ENCODE data around the gene ARHGAP15. TPM values are rescaled to one million over a fixed set of nuclear protein-coding genes. Genes with fewer than 3 reads are reported as not detected.
"Not testable (repeated sequence)": the region's sequence is repeated elsewhere in the genome, so short reads cannot be mapped to it uniquely, and the experiment has no call there.

ARHGAP15 gene
- total RNA-seq, 1 donor from 2014 or later: 54.1 TPM

GRCh38 chr2:143522699-143523098 is 393.5 kb downstream of the ARHGAP15 start:
- Mint-ChIP-seq H3K27me3 (ENCODE audit: low read depth) (no peaks in the 10 kb centered on the region), H3K9me3 (no peaks in the 10 kb centered on the region), H3K4me1 (ENCODE audit: low read depth) (peaks cover 12% of the 10 kb centered on the region), H3K4me3 (ENCODE audit: low read depth) (no peak overlapping the region), H3K36me3 (ENCODE audit: low read depth) (peaks cover 46% of the 10 kb centered on the region), H3K27ac (no peak overlapping the region)
- DNase-seq (ENCODE audit: low spot score): no peak
- intact Hi-C loops (cut with micrococcal nuclease): no loop called here

DNA sequence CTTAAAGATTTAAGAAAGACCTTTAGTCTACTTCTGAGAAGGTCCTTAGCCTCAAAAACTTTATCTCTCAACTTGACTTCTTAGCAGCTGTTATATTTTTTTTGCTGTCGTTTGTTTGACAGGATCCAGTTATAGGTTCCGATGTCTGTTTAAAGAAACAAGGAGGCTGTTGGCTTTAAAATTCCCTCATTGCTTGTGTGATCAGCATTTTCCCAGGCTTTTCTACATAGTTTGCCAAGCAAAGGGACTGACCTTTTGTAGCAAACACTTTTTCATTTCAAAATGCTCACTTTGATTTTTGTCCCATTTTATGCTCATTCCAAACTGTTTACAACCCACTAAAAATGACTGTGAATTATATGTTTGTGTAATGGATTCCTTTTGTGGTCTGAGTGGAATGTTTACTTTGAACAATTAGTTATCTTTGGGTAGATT is 394.9 kb downstream of the ARHGAP15 start:
- no peaks in the 10 kb centered on the region for H3K27me3 Mint-ChIP-seq (ENCODE audit: low read depth)
- no peak overlapping the region for H3K4me3 Mint-ChIP-seq (ENCODE audit: low read depth)
- H3K9me3 Mint-ChIP-seq: no peaks in the 10 kb centered on the region
- peaks cover 21% of the 10 kb centered on the region for H3K4me1 Mint-ChIP-seq (ENCODE audit: low read depth)
- no peak overlapping the region for H3K27ac Mint-ChIP-seq
- intact Hi-C loops (cut with micrococcal nuclease): no loop called here
- DNase-seq (ENCODE audit: low spot score): no peak
- peaks cover 48% of the 10 kb centered on the region for H3K36me3 Mint-ChIP-seq (ENCODE audit: low read depth)

DNA sequence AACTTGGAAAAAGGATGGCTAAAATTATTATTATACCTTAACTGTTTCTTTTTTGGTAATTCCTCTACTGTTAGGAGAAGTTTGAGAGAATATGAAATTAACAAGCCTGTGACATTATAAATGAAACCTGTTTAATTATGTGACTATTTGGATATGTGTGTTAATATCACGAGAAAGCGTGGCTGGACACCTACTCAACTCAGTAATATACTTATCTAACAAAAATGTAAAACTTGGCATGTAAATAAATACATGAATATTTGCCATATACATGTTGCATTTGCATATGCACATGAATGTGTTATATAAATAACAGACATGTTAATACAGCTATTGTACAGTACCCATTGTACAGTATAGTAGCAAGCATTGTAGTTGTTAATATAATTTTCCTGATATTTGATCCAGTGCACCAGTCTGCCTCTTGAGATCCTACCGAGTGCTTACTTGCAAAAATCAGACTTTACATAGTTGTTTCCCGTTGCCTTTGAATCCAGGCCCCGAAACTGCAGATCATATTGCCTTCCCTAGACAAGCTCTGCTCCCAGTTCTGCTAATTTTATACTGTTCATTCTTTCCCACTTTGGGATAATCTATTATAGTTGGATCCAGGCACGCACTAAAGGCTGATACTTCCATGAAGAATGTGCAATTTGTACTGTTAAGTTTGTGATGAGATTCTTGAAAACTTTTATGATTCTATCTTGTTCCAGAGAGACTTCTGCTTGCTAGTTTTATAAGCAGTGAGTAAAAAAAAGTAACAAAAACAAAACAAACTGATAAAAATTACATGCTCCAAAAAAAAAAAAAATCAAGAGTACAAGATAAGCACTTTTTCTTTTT is 395.6 kb downstream of the ARHGAP15 start:
- peaks cover 51% of the 10 kb centered on the region for H3K36me3 Mint-ChIP-seq (ENCODE audit: low read depth)
- no peaks in the 10 kb centered on the region for H3K9me3 Mint-ChIP-seq
- peak overlapping the region; percentile 43 for H3K27ac Mint-ChIP-seq
- H3K27me3 Mint-ChIP-seq (ENCODE audit: low read depth): no peaks in the 10 kb centered on the region
- H3K4me1 Mint-ChIP-seq (ENCODE audit: low read depth): peaks cover 26% of the 10 kb centered on the region
- DNase-seq (ENCODE audit: low spot score): no peak
- H3K4me3 Mint-ChIP-seq (ENCODE audit: low read depth): no peak overlapping the region
- intact Hi-C loops (cut with micrococcal nuclease): no loop called here

DNA sequence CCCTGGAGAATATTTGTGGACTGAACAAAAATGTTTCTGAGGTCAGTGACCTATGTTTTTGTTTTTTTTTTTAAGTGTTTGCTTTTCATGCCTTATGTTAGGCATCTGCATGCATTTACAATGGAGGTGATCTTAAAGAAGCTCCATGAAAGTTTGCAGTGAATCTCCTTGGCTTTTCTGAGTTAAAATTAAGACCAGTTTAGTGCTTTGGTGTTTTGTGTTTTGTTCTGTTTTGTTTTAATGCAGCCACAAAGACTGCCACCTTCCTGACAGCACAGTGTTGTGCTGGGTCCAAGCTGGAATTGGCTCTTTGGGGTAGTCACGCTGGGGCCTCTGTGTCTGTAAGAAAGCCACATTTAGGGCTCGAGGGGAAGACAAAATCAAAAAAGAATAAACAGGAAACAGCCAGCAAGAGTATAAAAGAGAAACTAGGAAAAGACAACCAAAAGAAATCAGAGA is 396.2 kb downstream of the ARHGAP15 start:
- peaks cover 26% of the 10 kb centered on the region for H3K4me1 Mint-ChIP-seq (ENCODE audit: low read depth)
- intact Hi-C loops (cut with micrococcal nuclease): no loop called here
- no peak overlapping the region for H3K4me3 Mint-ChIP-seq (ENCODE audit: low read depth)

GRCh38 chr2:143526498-143526897 is 397.3 kb downstream of the ARHGAP15 start:
- intact Hi-C loops (cut with micrococcal nuclease): no loop called here
- Mint-ChIP-seq H3K36me3 (ENCODE audit: low read depth) (peaks cover 44% of the 10 kb centered on the region), H3K9me3 (no peaks in the 10 kb centered on the region), H3K27ac (no peak overlapping the region), H3K27me3 (ENCODE audit: low read depth) (no peaks in the 10 kb centered on the region), H3K4me1 (ENCODE audit: low read depth) (peaks cover 29% of the 10 kb centered on the region), H3K4me3 (ENCODE audit: low read depth) (no peak overlapping the region)
- DNase-seq (ENCODE audit: low spot score): no peak

More for the DNA sequence above, 396.2 kb downstream of the ARHGAP15 start:
- no peaks in the 10 kb centered on the region for H3K9me3 Mint-ChIP-seq
- H3K27ac Mint-ChIP-seq: peak overlapping the region; percentile 51
- peaks cover 45% of the 10 kb centered on the region for H3K36me3 Mint-ChIP-seq (ENCODE audit: low read depth)
- no peak for DNase-seq (ENCODE audit: low spot score)
- no peaks in the 10 kb centered on the region for H3K27me3 Mint-ChIP-seq (ENCODE audit: low read depth)

DNA sequence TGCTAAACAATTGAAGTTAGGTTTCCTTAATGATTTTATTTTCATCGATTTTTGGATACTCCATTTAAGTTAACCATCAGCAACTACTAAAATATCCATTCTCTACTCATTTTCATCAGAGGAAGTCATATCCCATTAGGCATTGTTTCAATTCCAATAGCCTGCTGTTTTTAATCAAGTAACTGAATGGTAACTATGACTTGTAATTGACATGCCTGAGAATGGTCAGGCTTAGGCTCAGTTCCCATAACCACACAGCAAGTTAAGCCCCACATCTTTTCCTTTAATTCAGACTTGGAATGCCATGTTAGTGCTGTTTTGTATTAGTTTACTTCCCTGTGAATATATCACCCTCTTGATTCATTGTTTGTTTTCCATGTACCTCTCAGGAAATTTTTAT is 398.8 kb downstream of the ARHGAP15 start:
- intact Hi-C loops (cut with micrococcal nuclease): no loop called here
- Mint-ChIP-seq H3K27me3 (ENCODE audit: low read depth) (no peaks in the 10 kb centered on the region), H3K9me3 (no peaks in the 10 kb centered on the region), H3K36me3 (ENCODE audit: low read depth) (peaks cover 38% of the 10 kb centered on the region), H3K4me1 (ENCODE audit: low read depth) (peaks cover 29% of the 10 kb centered on the region), H3K4me3 (ENCODE audit: low read depth) (no peak overlapping the region), H3K27ac (no peak overlapping the region)
- no peak for DNase-seq (ENCODE audit: low spot score)

- H3K27me3 Mint-ChIP-seq (ENCODE audit: low read depth): no peaks in the 10 kb centered on the region
- intact Hi-C loops (cut with micrococcal nuclease): no loop called here
- H3K9me3 Mint-ChIP-seq: no peaks in the 10 kb centered on the region
- peak overlapping the region; percentile 66 for H3K27ac Mint-ChIP-seq
- no peak overlapping the region for H3K4me3 Mint-ChIP-seq (ENCODE audit: low read depth)
- H3K4me1 Mint-ChIP-seq (ENCODE audit: low read depth): peaks cover 28% of the 10 kb centered on the region
- no peak for DNase-seq (ENCODE audit: low spot score)
- H3K36me3 Mint-ChIP-seq (ENCODE audit: low read depth): peaks cover 49% of the 10 kb centered on the region
These were observed 400.0 kb downstream of the ARHGAP15 start for GRCh38 chr2:143529118-143529720.

DNA sequence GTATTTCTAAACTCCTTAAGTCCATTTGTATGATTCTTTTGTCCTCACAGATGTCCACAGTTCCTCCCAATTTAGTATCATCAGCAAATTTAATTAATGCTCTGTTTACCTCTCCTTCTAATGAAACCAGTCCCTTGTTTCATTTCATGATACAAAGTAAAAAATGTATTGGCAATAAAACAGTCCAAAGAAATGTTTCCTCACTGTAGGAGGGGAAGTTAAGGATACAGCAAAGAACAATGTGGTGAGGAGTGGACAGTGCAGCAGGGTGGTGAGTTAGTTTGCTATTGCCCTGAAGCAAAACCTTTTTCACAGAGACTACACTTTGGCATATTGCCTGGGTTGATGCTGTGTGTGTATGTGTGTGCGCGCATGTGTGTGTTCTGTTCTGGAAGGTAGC is 401.5 kb downstream of the ARHGAP15 start:
- H3K4me3 Mint-ChIP-seq (ENCODE audit: low read depth): no peak overlapping the region
- H3K36me3 Mint-ChIP-seq (ENCODE audit: low read depth): peaks cover 55% of the 10 kb centered on the region
- H3K27ac Mint-ChIP-seq: peak overlapping the region; percentile 45
- H3K9me3 Mint-ChIP-seq: no peaks in the 10 kb centered on the region
- peaks cover 17% of the 10 kb centered on the region for H3K4me1 Mint-ChIP-seq (ENCODE audit: low read depth)
- intact Hi-C loops (cut with micrococcal nuclease): no loop called here
- no peaks in the 10 kb centered on the region for H3K27me3 Mint-ChIP-seq (ENCODE audit: low read depth)
- DNase-seq (ENCODE audit: low spot score): no peak

DNA sequence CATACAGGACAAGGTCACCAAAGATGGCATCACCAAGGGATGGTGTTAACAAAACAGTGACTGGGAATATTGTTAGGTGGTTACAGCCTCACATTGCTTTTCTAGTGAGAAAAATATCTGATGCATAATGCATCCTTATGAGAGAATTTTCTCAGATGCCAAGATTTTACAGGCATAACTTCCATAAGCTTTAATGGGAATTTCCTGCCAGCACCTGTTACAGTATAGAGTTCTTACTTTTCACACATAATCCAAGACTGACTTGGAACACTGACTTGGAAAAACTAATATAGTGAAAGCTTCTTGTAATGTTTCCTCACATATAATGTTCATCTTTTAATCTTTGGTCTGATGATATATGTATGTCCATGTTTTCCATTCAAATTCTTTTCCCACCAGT is 402.8 kb downstream of the ARHGAP15 start:
- H3K36me3 Mint-ChIP-seq (ENCODE audit: low read depth): peaks cover 66% of the 10 kb centered on the region
- intact Hi-C loops (cut with micrococcal nuclease): no loop called here
- no peak overlapping the region for H3K4me3 Mint-ChIP-seq (ENCODE audit: low read depth)
- H3K9me3 Mint-ChIP-seq: peaks cover 5% of the 10 kb centered on the region
- DNase-seq (ENCODE audit: low spot score): no peak
- no peaks in the 10 kb centered on the region for H3K27me3 Mint-ChIP-seq (ENCODE audit: low read depth)
- no peak overlapping the region for H3K27ac Mint-ChIP-seq
- peaks cover 17% of the 10 kb centered on the region for H3K4me1 Mint-ChIP-seq (ENCODE audit: low read depth)

DNA sequence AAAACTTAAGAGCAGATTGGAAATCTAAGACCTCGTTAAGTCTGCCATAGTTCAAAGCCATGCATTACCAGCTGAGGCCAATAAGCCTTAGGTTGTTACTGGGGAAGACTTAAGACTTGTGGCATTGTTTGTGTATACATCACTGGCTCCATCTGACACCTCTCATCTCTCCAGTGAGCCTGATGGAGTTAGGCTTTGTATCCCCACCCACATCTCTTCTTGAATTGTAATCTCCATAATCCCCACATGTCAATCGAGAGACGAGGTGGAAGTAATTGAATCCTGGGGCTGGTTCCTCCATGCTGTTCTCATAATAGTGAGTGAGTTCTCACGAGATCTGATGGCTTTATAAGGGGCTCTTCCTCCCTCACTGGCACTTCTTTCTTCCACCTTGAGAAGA is 404.6 kb downstream of the ARHGAP15 start:
- DNase-seq (ENCODE audit: low spot score): no peak
- no peaks in the 10 kb centered on the region for H3K27me3 Mint-ChIP-seq (ENCODE audit: low read depth)

DNA sequence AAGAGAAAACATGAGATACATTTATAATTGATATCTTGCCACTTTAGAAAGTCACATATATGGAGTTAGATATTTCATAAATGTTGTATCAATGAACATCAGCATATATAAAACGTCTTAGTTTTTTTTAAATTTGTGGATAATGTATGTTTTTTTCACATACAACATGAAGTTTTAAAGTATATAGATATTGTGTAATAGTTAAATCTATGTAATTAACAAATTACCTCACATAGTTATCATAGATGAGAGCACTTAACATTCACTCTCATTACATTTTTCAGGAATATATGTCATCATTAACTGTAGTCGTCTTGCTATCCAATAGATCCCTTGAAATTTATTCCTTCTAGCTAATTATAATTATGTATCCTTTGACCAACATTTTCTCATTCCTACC is 406.6 kb downstream of the ARHGAP15 start:
- H3K27me3 Mint-ChIP-seq (ENCODE audit: low read depth): no peaks in the 10 kb centered on the region

More for the DNA sequence above, 404.6 kb downstream of the ARHGAP15 start:
- Mint-ChIP-seq H3K9me3 (peaks cover 7% of the 10 kb centered on the region), H3K4me1 (ENCODE audit: low read depth) (peaks cover 11% of the 10 kb centered on the region), H3K36me3 (ENCODE audit: low read depth) (peaks cover 69% of the 10 kb centered on the region), H3K4me3 (ENCODE audit: low read depth) (no peak overlapping the region), H3K27ac (no peak overlapping the region)
- intact Hi-C loops (cut with micrococcal nuclease): no loop called here

DNA sequence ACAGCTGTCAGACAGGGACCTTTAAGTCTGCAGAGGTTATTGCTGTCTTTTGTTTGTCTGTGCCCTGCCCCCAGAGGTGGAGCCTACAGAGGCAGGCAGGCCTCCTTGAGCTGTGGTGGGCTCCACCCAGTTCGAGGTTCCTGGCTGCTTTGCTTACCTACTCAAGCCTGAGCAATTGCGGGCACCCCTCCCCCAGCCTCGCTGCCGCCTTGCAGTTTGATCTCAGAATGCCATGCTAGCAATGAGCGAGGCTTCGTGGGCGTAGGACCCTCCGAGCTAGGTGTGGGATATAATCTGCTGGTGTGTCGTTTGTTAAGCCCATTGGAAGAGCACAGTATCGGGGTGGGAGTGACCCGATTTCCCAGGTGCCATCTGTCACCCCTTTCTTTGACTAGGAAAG is 412.7 kb downstream of the ARHGAP15 start:
- H3K4me1 Mint-ChIP-seq (ENCODE audit: low read depth); H3K4me3 Mint-ChIP-seq (ENCODE audit: low read depth); intact Hi-C loops (cut with micrococcal nuclease); H3K27me3 Mint-ChIP-seq (ENCODE audit: low read depth); H3K27ac Mint-ChIP-seq; DNase-seq (ENCODE audit: low spot score): not testable (repeated sequence)
- Mint-ChIP-seq H3K36me3 (ENCODE audit: low read depth) (peaks cover 51% of the 10 kb centered on the region), H3K9me3 (peaks cover 11% of the 10 kb centered on the region)

More for the DNA sequence above, 406.6 kb downstream of the ARHGAP15 start:
- no peaks in the 10 kb centered on the region for H3K4me1 Mint-ChIP-seq (ENCODE audit: low read depth)
- no peak for DNase-seq (ENCODE audit: low spot score)
- peaks cover 73% of the 10 kb centered on the region for H3K36me3 Mint-ChIP-seq (ENCODE audit: low read depth)
- no peak overlapping the region for H3K4me3 Mint-ChIP-seq (ENCODE audit: low read depth)
- intact Hi-C loops (cut with micrococcal nuclease): no loop called here
- no peak overlapping the region for H3K27ac Mint-ChIP-seq
- peaks cover 13% of the 10 kb centered on the region for H3K9me3 Mint-ChIP-seq

Data from activated T-helper 2 cell treated with anti-CD3 and anti-CD28 coated beads, Interferon-gamma antibody, Interleukin-2, Interleukin-4, amounts not matched to agents 10 μg/mL and 5 μg/mL and 100 μg/mL, durations not matched to agents 14 hours and 24 hours and 36 hours (primary cell).